Measurements from ENCODE around the gene RBM44. TPM values are rescaled to one million over a fixed set of nuclear protein-coding genes. Genes with fewer than 3 reads are reported as not detected.

RBM44 gene
- total RNA-seq, 1 experiment from 2014 or later, result 0.51 TPM

GRCh38 chr2:237885111-237885930 lies 86.7 kb downstream of the RBM44 start:
- POLR2A ChIA-PET (ENCODE audit: unreplicated experiment), result no interaction called here
- Histone ChIP-seq H3K9me2 (replicated peaks; ENCODE audit: low read length) (no peaks in the 10 kb centered on the region), H4K20me1 (ENCODE audit: low read length) (no peaks in the 10 kb centered on the region), H3K9me3 (ENCODE audit: low read length) (no peaks in the 10 kb centered on the region), H3K27me3 (ENCODE audit: low read length) (no peaks in the 10 kb centered on the region), H3K9ac (ENCODE audit: low read length) (no peak overlapping the region), H3K79me2 (ENCODE audit: low read length) (no peaks in the 10 kb centered on the region), H3K4me3 (ENCODE audit: low read length) (no peak overlapping the region), H3K4me1 (ENCODE audit: insufficient read depth, low read length) (peaks cover 11% of the 10 kb centered on the region), H3K4me2 (ENCODE audit: low read length) (no peak overlapping the region), H3K27ac (ENCODE audit: low read length) (no peak overlapping the region), H3K36me3 (ENCODE audit: low read depth, low read length) (peaks cover 6% of the 10 kb centered on the region; the same call in 1 of the 2 replicates), H2AFZ (ENCODE audit: low read length) (no peak overlapping the region), H3F3A (ENCODE audit: low read length, unreplicated experiment) (no peaks in the 10 kb centered on the region)
- TF ChIP-seq EZH2 (IDR thresholded peaks at IDR 0.05; ENCODE audit: low read length, unreplicated experiment) (no peak), EZH2phosphoT487 (IDR thresholded peaks at IDR 0.05; ENCODE audit: borderline replicate concordance, low read length) (no peak), CTCF (conservative IDR thresholded peaks at IDR 0.05; ENCODE audit: low read depth, low read length) (no peak)
- DNase-seq, result no peak
- no peak for ATAC-seq
- intact Hi-C loops (cut with micrococcal nuclease), result no loop called here
- no TSS peak for BruUV-seq (replicated peaks)
- CTCF ChIA-PET, result no interaction called here

GRCh38 chr2:237885931-237886684 lies 87.5 kb downstream of the RBM44 start:
- POLR2A ChIA-PET (ENCODE audit: unreplicated experiment), result no interaction called here
- H3K79me2 ChIP-seq (ENCODE audit: low read length), result no peaks in the 10 kb centered on the region
- ATAC-seq (no peak), DNase-seq (no peak)
- H4K20me1 ChIP-seq (ENCODE audit: low read length), result no peaks in the 10 kb centered on the region
- H3K27me3 ChIP-seq (ENCODE audit: low read length), result no peaks in the 10 kb centered on the region
- H3K9me3 ChIP-seq (ENCODE audit: low read length), result no peaks in the 10 kb centered on the region
- CTCF ChIA-PET, result no interaction called here
- H3K4me1 ChIP-seq (ENCODE audit: insufficient read depth, low read length), result peaks cover 11% of the 10 kb centered on the region
- no peak overlapping the region for H3K4me3 ChIP-seq (ENCODE audit: low read length)
- peaks cover 6% of the 10 kb centered on the region; the same call in 1 of the 2 replicates for H3K36me3 ChIP-seq (ENCODE audit: low read depth, low read length)
- intact Hi-C loops (cut with micrococcal nuclease), result no loop called here
- no TSS peak for BruUV-seq (replicated peaks)
- no peak overlapping the region for H3K4me2 ChIP-seq (ENCODE audit: low read length)
- no peak overlapping the region for H2AFZ ChIP-seq (ENCODE audit: low read length)
- no peak overlapping the region for H3K27ac ChIP-seq (ENCODE audit: low read length)
- H3K9me2 ChIP-seq (replicated peaks; ENCODE audit: low read length), result no peaks in the 10 kb centered on the region
- TF ChIP-seq EZH2phosphoT487 (IDR thresholded peaks at IDR 0.05; ENCODE audit: borderline replicate concordance, low read length) (no peak), EZH2 (IDR thresholded peaks at IDR 0.05; ENCODE audit: low read length, unreplicated experiment) (no peak), CTCF (conservative IDR thresholded peaks at IDR 0.05; ENCODE audit: low read depth, low read length) (no peak)
- H3F3A ChIP-seq (ENCODE audit: low read length, unreplicated experiment), result no peaks in the 10 kb centered on the region
- no peak overlapping the region for H3K9ac ChIP-seq (ENCODE audit: low read length)
